ENCODE data around the gene HEG1. TPM values are rescaled to one million over a fixed set of nuclear protein-coding genes. Genes with fewer than 3 reads are reported as not detected.

The HEG1 gene
- total RNA-seq, 1 donor from 2014 or later: 153 TPM

- intact Hi-C loops (cut with DNase I): loop anchor here (2.0 to 10.0 kb wide), 4 partner anchors 15 to 1673 kb away; no protein-coding TSS in a partner anchor
Observed at GRCh38 chr3:125057186-125057850, 1.5 kb upstream of the HEG1 start.

GRCh38 chr3:125055331-125055912, 375 bp downstream of the HEG1 start:
- intact Hi-C loops (cut with DNase I): loop anchor here (10.0 kb wide), 2 partner anchors 271 to 1671 kb away; no protein-coding TSS in a partner anchor
- no peaks in the 10 kb centered on the region for H3K27me3 ChIP-seq
- H3K4me3 ChIP-seq: peak overlapping the region; percentile 72 to 93
- H3K9me3 ChIP-seq: no peaks in the 10 kb centered on the region
- peak in 1 of 3 experiments; percentile 31 for TF ChIP-seq CTCF (IDR thresholded peaks at IDR 0.05)
- peak overlapping the region; percentile 95 to 98 for H3K27ac ChIP-seq
- peaks cover 21 to 47% of the 10 kb centered on the region in 2 donors for H3K4me1 ChIP-seq
- H3K36me3 ChIP-seq: no peaks in the 10 kb centered on the region
- DNase-seq (ENCODE audit: low spot score in 2 of 2): no peak

More at GRCh38 chr3:125057186-125057850, 1.5 kb upstream of the HEG1 start:
- no peaks in the 10 kb centered on the region for H3K9me3 ChIP-seq
- H3K27ac ChIP-seq: peak overlapping the region; percentile 89 to 98
- no peak for DNase-seq (ENCODE audit: low spot score in 2 of 2)
- H3K27me3 ChIP-seq: no peaks in the 10 kb centered on the region
- no peak for TF ChIP-seq CTCF (IDR thresholded peaks at IDR 0.05)
- peaks cover 15 to 53% of the 10 kb centered on the region in 2 donors for H3K4me1 ChIP-seq
- H3K4me3 ChIP-seq: peak overlapping the region in 1 of 2 donors; percentile 93
- no peaks in the 10 kb centered on the region for H3K36me3 ChIP-seq

- peaks cover 21 to 47% of the 10 kb centered on the region in 2 donors for H3K4me1 ChIP-seq
- no peaks in the 10 kb centered on the region for H3K27me3 ChIP-seq
- TF ChIP-seq CTCF (IDR thresholded peaks at IDR 0.05): peak in 1 of 3 experiments; percentile 24
- DNase-seq (ENCODE audit: low spot score in 2 of 2): no peak
- intact Hi-C loops (cut with DNase I): loop anchor here (5.0 to 10.0 kb wide), 3 partner anchors 270 to 1670 kb away; partner anchors contain the start of gene OSBPL11
- peak overlapping the region; percentile 95 to 98 for H3K27ac ChIP-seq
- no peaks in the 10 kb centered on the region for H3K36me3 ChIP-seq
- no peaks in the 10 kb centered on the region for H3K9me3 ChIP-seq
- H3K4me3 ChIP-seq: peak overlapping the region; percentile 72 to 93
Observed at GRCh38 chr3:125054449-125055329, 1.1 kb downstream of the HEG1 start.

GRCh38 chr3:125054062-125054448, 1.7 kb downstream of the HEG1 start:
- peak overlapping the region; percentile 95 to 98 for H3K27ac ChIP-seq
- H3K9me3 ChIP-seq: no peaks in the 10 kb centered on the region
- TF ChIP-seq CTCF (IDR thresholded peaks at IDR 0.05): no peak
- no peaks in the 10 kb centered on the region for H3K27me3 ChIP-seq
- no peak for DNase-seq (ENCODE audit: low spot score in 2 of 2)
- H3K4me3 ChIP-seq: peak overlapping the region; percentile 72 to 93
- intact Hi-C loops (cut with DNase I): loop anchor here (5.0 to 10.0 kb wide), 3 partner anchors 269 to 1669 kb away; partner anchors contain the start of gene OSBPL11
- no peaks in the 10 kb centered on the region for H3K36me3 ChIP-seq
- H3K4me1 ChIP-seq: peaks cover 21 to 47% of the 10 kb centered on the region in 2 donors

GRCh38 chr3:125053304-125053699, 2.5 kb downstream of the HEG1 start:
- TF ChIP-seq CTCF (IDR thresholded peaks at IDR 0.05): no peak
- Histone ChIP-seq H3K4me1 (peaks cover 21 to 52% of the 10 kb centered on the region in 2 donors), H3K27ac (peak overlapping the region; percentile 95 to 98), H3K36me3 (no peaks in the 10 kb centered on the region), H3K4me3 (peak overlapping the region in 1 of 2 donors; percentile 93), H3K9me3 (no peaks in the 10 kb centered on the region), H3K27me3 (no peaks in the 10 kb centered on the region)
- intact Hi-C loops (cut with DNase I): loop anchor here (5.0 to 10.0 kb wide), 3 partner anchors 269 to 1669 kb away; partner anchors contain the start of gene OSBPL11
- DNase-seq (ENCODE audit: low spot score in 2 of 2): no peak

Data from ascending aorta (tissue), 2 donors.